ENCODE results near the gene CASP7. TPM values are rescaled to one million over a fixed set of nuclear protein-coding genes. Genes with fewer than 3 reads are reported as not detected.

Gene CASP7
- total RNA-seq, result 10.0 and 12.8 TPM in 2 replicates

- Histone ChIP-seq H3K27me3 (ENCODE audit: control insufficient read depth, insufficient read depth, low read length) (no peaks in the 10 kb centered on the region), H3K4me3 (ENCODE audit: low read depth, low read length) (peak within 1 kb of the TSS; percentile 99), H3K36me3 (ENCODE audit: control insufficient read depth, insufficient read depth, low read length) (no peaks in the 10 kb centered on the region)
- no peak for FAIRE-seq
- DNase-seq (ENCODE audit: low read depth), result peak; percentile 45
- TF ChIP-seq CTCF (IDR thresholded peaks at IDR 0.05; ENCODE audit: insufficient read depth, low read length, severe bottlenecking), result peak; percentile 32
Observed at GRCh38 chr10:113679463-113680189, at the start of gene CASP7. Gene CASP7 (plus strand): TSS chr10:113679912. CDS start chr10:113697494, 17,582 bp downstream.

GRCh38 chr10:113630929-113631533, 48.7 kb upstream of the CASP7 start:
- no peak for DNase-seq (ENCODE audit: low read depth)
- Histone ChIP-seq H3K4me3 (ENCODE audit: low read depth, low read length) (no peak overlapping the region), H3K36me3 (ENCODE audit: control insufficient read depth, insufficient read depth, low read length) (no peaks in the 10 kb centered on the region), H3K27me3 (ENCODE audit: control insufficient read depth, insufficient read depth, low read length) (peaks cover 1% of the 10 kb centered on the region)
- TF ChIP-seq CTCF (IDR thresholded peaks at IDR 0.05; ENCODE audit: insufficient read depth, low read length, severe bottlenecking), result no peak
- no peak for FAIRE-seq

DNA sequence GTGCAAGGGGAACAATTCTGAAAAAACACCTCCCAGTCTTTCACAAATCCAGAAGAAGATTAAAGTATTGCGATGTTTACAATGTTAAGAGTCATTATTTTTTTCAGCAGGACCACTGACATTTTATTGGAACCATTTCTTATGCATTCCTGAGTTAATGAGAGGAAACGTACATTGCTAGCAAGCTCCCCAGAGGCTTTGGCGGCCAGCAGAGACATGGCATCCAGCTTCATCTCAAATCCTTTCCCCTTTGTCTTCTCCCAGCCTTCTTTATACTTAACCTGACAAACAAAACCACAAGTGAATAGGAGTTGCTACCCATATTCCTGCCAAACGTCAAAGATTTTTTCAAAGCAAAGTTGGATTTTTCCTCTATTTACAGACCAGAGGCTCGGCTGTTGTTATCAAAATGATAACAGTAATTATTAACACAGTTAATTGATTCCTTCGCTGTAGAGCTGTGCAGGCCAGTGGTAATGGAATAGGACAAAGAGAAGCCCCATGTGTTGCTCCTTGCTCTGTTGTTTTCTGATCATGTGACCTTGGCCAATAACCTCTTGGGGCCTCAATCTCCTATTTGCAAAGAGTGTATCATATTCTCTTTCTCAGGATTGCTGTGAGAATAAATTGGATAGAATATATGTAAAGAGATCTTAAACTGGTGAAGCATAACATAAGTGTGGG, 47.9 kb upstream of the CASP7 start:
- FAIRE-seq, result no peak
- no peak overlapping the region for H3K4me3 ChIP-seq (ENCODE audit: low read depth, low read length)
- TF ChIP-seq CTCF (IDR thresholded peaks at IDR 0.05; ENCODE audit: insufficient read depth, low read length, severe bottlenecking), result no peak
- H3K27me3 ChIP-seq (ENCODE audit: control insufficient read depth, insufficient read depth, low read length), result peaks cover 1% of the 10 kb centered on the region
- no peak for DNase-seq (ENCODE audit: low read depth)
- no peaks in the 10 kb centered on the region for H3K36me3 ChIP-seq (ENCODE audit: control insufficient read depth, insufficient read depth, low read length)

DNA sequence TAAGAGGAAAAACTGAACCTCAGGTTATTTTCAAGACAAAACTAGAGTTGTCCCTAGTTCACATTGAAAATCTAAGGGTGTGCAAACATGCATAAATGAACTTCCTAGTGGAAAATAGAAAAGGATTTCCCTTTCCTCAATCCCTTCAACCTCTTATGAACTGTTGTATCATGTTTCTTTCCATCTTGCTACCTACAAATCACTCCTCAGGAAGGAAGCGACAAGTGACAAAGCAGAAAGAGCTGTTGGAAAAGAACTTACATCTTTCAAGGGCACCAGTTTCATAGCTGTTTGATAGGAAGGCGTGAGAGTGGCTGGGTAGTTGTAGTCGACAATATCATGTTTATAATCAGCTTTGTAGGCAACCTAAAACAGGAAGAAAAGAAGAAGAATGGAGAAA, 39.7 kb upstream of the CASP7 start:
- TF ChIP-seq CTCF (IDR thresholded peaks at IDR 0.05; ENCODE audit: insufficient read depth, low read length, severe bottlenecking), result no peak
- FAIRE-seq, result no peak

DNA sequence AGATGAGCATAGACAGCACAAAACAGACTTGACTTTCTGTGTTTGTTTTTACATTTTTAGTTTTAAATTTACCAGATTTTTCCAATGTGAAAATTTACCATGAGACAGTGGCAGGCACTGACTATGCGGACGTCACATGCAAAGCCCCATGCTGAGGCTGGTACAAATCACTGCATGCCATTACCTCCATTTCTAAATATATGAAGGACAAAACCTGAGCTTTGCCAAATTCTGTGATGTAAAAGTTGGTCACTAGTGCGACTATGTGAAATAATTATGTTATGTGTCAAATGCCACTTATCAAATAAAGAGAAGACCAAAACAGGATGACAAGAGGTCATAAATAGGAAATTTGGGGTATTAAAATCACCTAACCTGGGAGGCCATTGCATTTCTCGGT, 38.0 kb upstream of the CASP7 start:
- DNase-seq (ENCODE audit: low read depth) (no peak), FAIRE-seq (no peak)
- Histone ChIP-seq H3K27me3 (ENCODE audit: control insufficient read depth, insufficient read depth, low read length) (no peaks in the 10 kb centered on the region), H3K4me3 (ENCODE audit: low read depth, low read length) (no peak overlapping the region), H3K36me3 (ENCODE audit: control insufficient read depth, insufficient read depth, low read length) (no peaks in the 10 kb centered on the region)
- no peak for TF ChIP-seq CTCF (IDR thresholded peaks at IDR 0.05; ENCODE audit: insufficient read depth, low read length, severe bottlenecking)

More for the DNA sequence above, 39.7 kb upstream of the CASP7 start:
- DNase-seq (ENCODE audit: low read depth), result no peak
- Histone ChIP-seq H3K36me3 (ENCODE audit: control insufficient read depth, insufficient read depth, low read length) (no peaks in the 10 kb centered on the region), H3K27me3 (ENCODE audit: control insufficient read depth, insufficient read depth, low read length) (no peaks in the 10 kb centered on the region), H3K4me3 (ENCODE audit: low read depth, low read length) (no peak overlapping the region)
